Measurements from ENCODE around the gene CIAPIN1. TPM values are rescaled to one million over a fixed set of nuclear protein-coding genes. Genes with fewer than 3 reads are reported as not detected.

Gene CIAPIN1
- total RNA-seq, 1 experiment from 2014 or later = 82.8 TPM

GRCh38 chr16:57409065-57409464, 38.1 kb downstream of the CIAPIN1 start:
- Histone ChIP-seq H3K23ac (ENCODE audit: insufficient read length, low read depth, low read length) (no peak overlapping the region), H3K56ac (ENCODE audit: insufficient read length, low read depth, low read length) (no peak overlapping the region), H3K79me2 (ENCODE audit: insufficient read depth, low read length) (no peaks in the 10 kb centered on the region), H3K9ac (ENCODE audit: extremely low read depth, insufficient read length, low read length) (no peak overlapping the region), H3K18ac (ENCODE audit: insufficient read length, low read depth, low read length) (no peak overlapping the region), H4K8ac (replicated peaks; ENCODE audit: insufficient read length, low read depth, low read length) (no peak overlapping the region), H3K23me2 (ENCODE audit: insufficient read length, low read depth, low read length, poor library complexity, severe bottlenecking) (no peaks in the 10 kb centered on the region), H3K79me1 (ENCODE audit: insufficient read depth, low read depth, low read length, poor library complexity, severe bottlenecking) (no peaks in the 10 kb centered on the region), H4K91ac (ENCODE audit: insufficient read length, low read depth, low read length) (no peak overlapping the region), H3K14ac (ENCODE audit: insufficient read depth, low read length) (no peak overlapping the region), H3K27me3 (ENCODE audit: insufficient read depth, low read length) (no peaks in the 10 kb centered on the region), H2BK5ac (ENCODE audit: insufficient read length, low read length) (no peak overlapping the region), H3K9me3 (ENCODE audit: control insufficient read depth, low read depth, low read length) (no peaks in the 10 kb centered on the region), H3K4me1 (ENCODE audit: insufficient read depth, low read length) (no peaks in the 10 kb centered on the region), H3T11ph (ENCODE audit: low read length) (no peak overlapping the region), H2BK15ac (ENCODE audit: low read depth, low read length) (no peak overlapping the region), H3K4ac (ENCODE audit: low read depth, low read length) (no peak overlapping the region), H4K5ac (ENCODE audit: insufficient read length, low read depth, low read length) (no peak overlapping the region), H2AFZ (ENCODE audit: low read length) (no peak overlapping the region), H2BK12ac (ENCODE audit: insufficient read length, low read depth, low read length) (no peak overlapping the region), H2AK5ac (ENCODE audit: insufficient read length, low read length) (no peak overlapping the region), H2BK20ac (ENCODE audit: low read depth, low read length, poor library complexity, severe bottlenecking) (no peak overlapping the region), H3K4me2 (ENCODE audit: insufficient read depth, insufficient read length, low read length) (no peak overlapping the region), H3K27ac (ENCODE audit: insufficient read length, low read depth, low read length) (no peak overlapping the region), H4K20me1 (ENCODE audit: control insufficient read depth, insufficient read depth, insufficient read length) (no peaks in the 10 kb centered on the region), H2BK120ac (ENCODE audit: low read depth, low read length, poor library complexity, severe bottlenecking) (no peak overlapping the region)
- Mint-ChIP-seq H3K27me3 (ENCODE audit: low read depth) (peaks cover 7% of the 10 kb centered on the region), H3K27ac (peak overlapping the region in 1 of 3 experiments; percentile 3; a peak in 1 of 7 replicates), H3K4me3 (no peak overlapping the region), H3K36me3 (ENCODE audit: insufficient read depth in 1 of 3, low read depth in 3 of 3) (no peaks in the 10 kb centered on the region), H3K4me1 (peaks cover 2 to 5% of the 10 kb centered on the region in 2 experiments; a peak in 1 of 4 replicates), H3K9me3 (no peaks in the 10 kb centered on the region)
- no peak for TF ChIP-seq CTCF (conservative IDR thresholded peaks at IDR 0.05)
- WGBS (ENCODE audit: extremely low coverage, insufficient read length, low lambda C conversion rate) = no CpG with 5 or more reads among the region's 5 CpGs
- DNase-seq = no peak

Data from H9 (cell line).